SH-SY5Y (cell line): Measurements from ENCODE around the gene SOX30.

Experiments
- GATA2 ChIP-seq: IDR thresholded peaks from 2 replicates; pipeline ENCODE4 v1.6.1; 2011; ENCODE audit warnings: mild to moderate bottlenecking, low read depth, low read length
- GATA3 ChIP-seq: IDR thresholded peaks from 2 replicates; pipeline ENCODE4 v1.6.1; 2011; ENCODE audit warnings: low read depth, mild to moderate bottlenecking, low read length, moderate library complexity

DNA sequence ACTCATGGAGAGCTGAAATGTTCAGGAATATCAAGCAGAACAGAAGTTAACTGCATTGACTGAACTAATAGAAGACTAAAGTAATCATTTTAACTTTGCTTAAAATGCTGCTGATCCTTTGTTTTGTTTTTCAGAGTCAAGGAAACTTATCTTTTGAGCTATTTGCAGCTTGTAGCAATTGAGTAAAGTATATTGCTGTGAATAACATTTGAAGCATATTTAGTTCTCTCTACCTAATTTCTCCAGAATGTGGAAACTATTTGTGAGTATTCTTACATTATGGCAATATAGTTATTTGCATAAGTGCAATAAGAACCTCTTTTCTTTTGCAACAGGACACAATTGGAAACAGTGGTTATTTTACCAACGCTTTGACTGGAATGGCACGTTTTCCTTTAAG, 5.3 kb upstream of the SOX30 start:
- TF ChIP-seq GATA2: no peak
- TF ChIP-seq GATA3: no peak
